ENCODE results near the gene HBQ1. TPM values are rescaled to one million over a fixed set of nuclear protein-coding genes. Genes with fewer than 3 reads are reported as not detected.
"Not testable (repeated sequence)": the region's sequence is repeated elsewhere in the genome, so short reads cannot be mapped to it uniquely, and the experiment has no call there.

HBQ1 gene
- total RNA-seq, 4 donors from 2014 or later, result not detected

DNA sequence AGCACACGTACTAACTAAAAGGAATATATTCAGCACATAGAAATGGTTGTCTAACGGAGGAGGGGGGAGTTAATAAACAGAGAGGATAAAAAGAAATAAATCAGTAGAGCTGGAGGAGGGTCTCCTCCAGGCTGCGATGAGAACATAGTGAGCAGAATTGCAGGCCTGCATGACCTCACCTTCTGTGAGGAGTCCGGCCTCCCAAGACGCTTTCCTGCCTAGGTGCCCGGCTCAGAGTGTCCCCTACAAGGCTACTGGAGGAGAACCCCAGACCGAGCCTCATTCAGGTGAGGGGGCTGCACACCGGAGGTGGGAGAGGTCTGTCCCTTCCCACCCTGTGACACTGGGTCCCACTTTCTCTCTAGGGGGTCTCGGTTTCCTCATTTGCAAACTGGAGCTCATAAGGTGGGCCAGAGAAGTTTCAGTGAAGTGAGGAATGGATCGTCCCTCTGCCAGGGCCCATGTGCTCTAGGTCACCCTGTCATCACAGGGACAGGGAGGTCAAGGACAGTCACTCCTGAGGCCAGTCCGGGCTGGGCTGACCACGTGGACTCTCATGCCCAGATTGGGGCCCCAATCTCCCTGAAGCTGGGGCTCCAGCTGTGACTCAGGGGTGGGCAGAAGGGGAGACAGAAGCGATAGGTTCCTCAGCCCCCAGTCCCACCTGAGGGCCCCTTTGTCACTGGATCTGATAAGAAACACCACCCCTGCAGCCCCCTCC lies 17.8 kb upstream of the HBQ1 start:
- H3K27ac ChIP-seq, result no peak overlapping the region
- 86 to 91% methylated on average over 9 to 13 of the region's 13 CpGs for WGBS, 2 donors
- H3K36me3 ChIP-seq, result no peaks in the 10 kb centered on the region
- intact Hi-C loops (cut with DNase I), result no loop called here
- H3K27me3 ChIP-seq, result peaks cover 23% of the 10 kb centered on the region
- no peak for TF ChIP-seq POLR2A (IDR thresholded peaks at IDR 0.05)
- TF ChIP-seq, protein P1, sequence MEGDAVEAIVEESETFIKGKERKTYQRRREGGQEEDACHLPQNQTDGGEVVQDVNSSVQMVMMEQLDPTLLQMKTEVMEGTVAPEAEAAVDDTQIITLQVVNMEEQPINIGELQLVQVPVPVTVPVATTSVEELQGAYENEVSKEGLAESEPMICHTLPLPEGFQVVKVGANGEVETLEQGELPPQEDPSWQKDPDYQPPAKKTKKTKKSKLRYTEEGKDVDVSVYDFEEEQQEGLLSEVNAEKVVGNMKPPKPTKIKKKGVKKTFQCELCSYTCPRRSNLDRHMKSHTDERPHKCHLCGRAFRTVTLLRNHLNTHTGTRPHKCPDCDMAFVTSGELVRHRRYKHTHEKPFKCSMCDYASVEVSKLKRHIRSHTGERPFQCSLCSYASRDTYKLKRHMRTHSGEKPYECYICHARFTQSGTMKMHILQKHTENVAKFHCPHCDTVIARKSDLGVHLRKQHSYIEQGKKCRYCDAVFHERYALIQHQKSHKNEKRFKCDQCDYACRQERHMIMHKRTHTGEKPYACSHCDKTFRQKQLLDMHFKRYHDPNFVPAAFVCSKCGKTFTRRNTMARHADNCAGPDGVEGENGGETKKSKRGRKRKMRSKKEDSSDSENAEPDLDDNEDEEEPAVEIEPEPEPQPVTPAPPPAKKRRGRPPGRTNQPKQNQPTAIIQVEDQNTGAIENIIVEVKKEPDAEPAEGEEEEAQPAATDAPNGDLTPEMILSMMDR (IDR thresholded peaks at IDR 0.05), result no peak
- no peaks in the 10 kb centered on the region for H3K9me3 ChIP-seq
- no peak for DNase-seq
- H3K4me3 ChIP-seq (replicated peaks in 1 of 3), result no peak overlapping the region
- H3K4me1 ChIP-seq, result peaks cover 9 to 17% of the 10 kb centered on the region in 2 donors

- H3K9me3 ChIP-seq; H3K4me3 ChIP-seq (replicated peaks in 1 of 3); H3K36me3 ChIP-seq; H3K27ac ChIP-seq; intact Hi-C loops (cut with DNase I); DNase-seq: not testable (repeated sequence)
- H3K4me1 ChIP-seq, result peaks cover 9 to 17% of the 10 kb centered on the region in 2 donors
- 82 to 88% methylated on average over 8 of the region's 10 CpGs for WGBS, 2 donors
- H3K27me3 ChIP-seq, result peaks cover 30% of the 10 kb centered on the region
Observed at GRCh38 chr16:163139-163538, 17.1 kb upstream of the HBQ1 start.

DNA sequence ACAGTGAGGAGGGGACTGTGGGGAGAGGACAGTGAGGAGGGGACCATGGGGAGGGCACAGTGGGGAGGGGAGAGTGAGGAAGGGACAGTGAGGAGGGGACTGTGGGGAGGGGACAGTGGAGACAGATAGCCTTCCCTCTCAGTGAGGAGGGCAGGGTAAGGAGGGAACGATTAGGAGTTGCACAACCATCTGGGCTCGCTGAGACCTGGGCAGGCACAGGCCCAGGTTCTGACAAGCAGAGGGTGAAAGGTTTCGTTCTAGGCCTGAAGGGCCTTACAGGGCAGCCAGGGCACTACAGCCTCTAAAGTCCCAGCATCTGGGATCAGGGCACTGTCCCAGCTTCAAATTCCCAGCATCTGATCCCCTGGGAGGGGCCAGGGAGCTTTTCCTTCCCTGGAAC lies 16.6 kb upstream of the HBQ1 start:
- peaks cover 9 to 17% of the 10 kb centered on the region in 2 donors for H3K4me1 ChIP-seq
- intact Hi-C loops (cut with DNase I); DNase-seq; H3K27ac ChIP-seq; H3K9me3 ChIP-seq; H3K4me3 ChIP-seq (replicated peaks in 1 of 3); H3K36me3 ChIP-seq: not testable (repeated sequence)
- 32% methylated on average over 2 of the region's 3 CpGs for WGBS, 2 donors
- H3K27me3 ChIP-seq, result peaks cover 33% of the 10 kb centered on the region

DNA sequence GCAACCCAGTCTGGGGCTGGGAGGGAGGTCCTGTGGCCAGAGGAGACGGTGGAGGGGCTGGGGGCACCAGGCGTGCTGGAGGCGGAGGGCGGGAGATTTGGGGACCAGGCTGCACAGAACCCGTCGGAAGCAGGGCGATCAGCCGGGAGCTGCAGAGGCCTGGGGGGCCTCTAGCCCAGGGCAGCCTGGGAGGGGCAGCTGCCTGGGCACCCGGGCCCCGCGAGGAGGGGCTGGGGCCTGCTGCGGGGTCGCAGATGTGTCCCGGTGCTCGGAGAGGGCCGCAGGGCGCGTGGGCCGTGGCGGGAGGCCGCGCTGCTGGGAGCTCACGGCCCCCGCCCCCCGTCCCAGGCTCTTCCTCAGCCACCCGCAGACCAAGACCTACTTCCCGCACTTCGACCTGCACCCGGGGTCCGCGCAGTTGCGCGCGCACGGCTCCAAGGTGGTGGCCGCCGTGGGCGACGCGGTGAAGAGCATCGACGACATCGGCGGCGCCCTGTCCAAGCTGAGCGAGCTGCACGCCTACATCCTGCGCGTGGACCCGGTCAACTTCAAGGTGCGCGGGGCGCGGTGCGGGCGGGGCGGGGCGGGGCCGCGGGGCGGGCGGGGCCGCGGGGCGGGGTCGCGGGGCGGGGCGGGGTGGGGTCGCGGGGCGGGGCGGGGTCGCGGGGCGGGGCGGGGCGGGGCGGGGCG lies 16.0 kb upstream of the HBQ1 start:
- H3K27ac ChIP-seq; H3K9me3 ChIP-seq; DNase-seq; H3K4me3 ChIP-seq (replicated peaks in 1 of 3); intact Hi-C loops (cut with DNase I); H3K36me3 ChIP-seq: not testable (repeated sequence)
- Histone ChIP-seq H3K4me1 (peaks cover 9 to 17% of the 10 kb centered on the region in 2 donors), H3K27me3 (peaks cover 33% of the 10 kb centered on the region)
- no CpG with 5 or more reads among the region's 80 CpGs for WGBS, 2 donors

GRCh38 chr16:164827-165538 lies 15.3 kb upstream of the HBQ1 start:
- H3K4me1 ChIP-seq, result peaks cover 9 to 17% of the 10 kb centered on the region in 2 donors
- DNase-seq, result no peak
- TF ChIP-seq, protein P1 (IDR thresholded peaks at IDR 0.05), result no peak
- no peak for TF ChIP-seq POLR2A (IDR thresholded peaks at IDR 0.05)
- H3K27ac ChIP-seq, result no peak overlapping the region
- peaks cover 33% of the 10 kb centered on the region for H3K27me3 ChIP-seq
- intact Hi-C loops (cut with DNase I), result no loop called here
- 0 to 6% methylated on average over 3 to 16 of the region's 77 CpGs for WGBS, 2 donors
- no peak overlapping the region for H3K4me3 ChIP-seq (replicated peaks in 1 of 3)
- no peaks in the 10 kb centered on the region for H3K9me3 ChIP-seq
- H3K36me3 ChIP-seq, result no peaks in the 10 kb centered on the region

- Histone ChIP-seq H3K4me3 (replicated peaks in 1 of 3) (no peak within 1 kb of the TSS), H3K36me3 (no peaks in the 10 kb centered on the region), H3K27me3 (peaks cover 33% of the 10 kb centered on the region), H3K27ac (no peak within 1 kb of the TSS), H3K9me3 (no peaks in the 10 kb centered on the region), H3K4me1 (peaks cover 9 to 17% of the 10 kb centered on the region in 2 donors)
- 2 to 3% methylated on average over 14 to 32 of the region's 75 CpGs for WGBS, 2 donors
- DNase-seq, result no peak
- intact Hi-C loops (cut with DNase I), result no loop called here
- no peak for TF ChIP-seq POLR2A (IDR thresholded peaks at IDR 0.05)
- TF ChIP-seq, protein P1 (IDR thresholded peaks at IDR 0.05), result no peak
Observed at GRCh38 chr16:165539-166374, 14.5 kb upstream of the HBQ1 start, which contains the start of gene HBM. Gene HBM (plus strand): TSS chr16:165978. CDS start chr16:165998, 20 bp downstream.

Data from thyroid gland (tissue), 4 donors.